Tongue (tissue), 2 donors: Measurements from ENCODE around the gene ZNF57. TPM values are rescaled to one million over a fixed set of nuclear protein-coding genes. Genes with fewer than 3 reads are reported as not detected.
"Not testable (repeated sequence)": the region's sequence is repeated elsewhere in the genome, so short reads cannot be mapped to it uniquely, and the experiment has no call there.

ENCODE experiments used
- DNase-seq: peaks from one replicate; pipeline ENCODE4 v3.0.0-alpha.2; 2015
- total RNA-seq: library from RNA; depleted of rRNA; stranded (reverse); fragments of >200 nt; gene quantifications from one replicate; pipeline ENCODE4 v1.2.3, GENCODE V29; 2014

Gene ZNF57
- total RNA-seq, 1 donor from 2014 or later, result 7.4 TPM

- DNase-seq, result no peak
These were observed 4.0 kb upstream of the ZNF57 start for GRCh38 chr19:2896694-2897093.

- peak; percentile 13 for DNase-seq
These were observed 2.0 kb downstream of the ZNF57 start for GRCh38 chr19:2902590-2903218.

- DNase-seq, result not testable (repeated sequence)
These were observed 2.6 kb downstream of the ZNF57 start for GRCh38 chr19:2903326-2903725.

GRCh38 chr19:2905918-2906519, 5.3 kb downstream of the ZNF57 start:
- DNase-seq, result no peak

GRCh38 chr19:2906631-2907195, 6.0 kb downstream of the ZNF57 start:
- DNase-seq, result no peak

- no peak for DNase-seq
These were observed 11.6 kb downstream of the ZNF57 start for GRCh38 chr19:2912306-2912705.

GRCh38 chr19:2917275-2918184, 16.8 kb downstream of the ZNF57 start:
- no peak for DNase-seq

GRCh38 chr19:2922987-2923386, 22.3 kb downstream of the ZNF57 start:
- no peak for DNase-seq

GRCh38 chr19:2923510-2923909, 22.8 kb downstream of the ZNF57 start:
- peak; percentile 35 for DNase-seq

- DNase-seq, result no peak
These were observed 25.8 kb downstream of the ZNF57 start for GRCh38 chr19:2926341-2927031.

- DNase-seq, result no peak
These were observed 26.3 kb downstream of the ZNF57 start for GRCh38 chr19:2927032-2927430.

- DNase-seq, result no peak
These were observed 32.8 kb downstream of the ZNF57 start for GRCh38 chr19:2933490-2933910.

GRCh38 chr19:2935863-2936262, 35.1 kb downstream of the ZNF57 start:
- DNase-seq, result not testable (repeated sequence)

- DNase-seq, result peak; percentile 34
These were observed 42.4 kb downstream of the ZNF57 start for GRCh38 chr19:2942928-2943640.

GRCh38 chr19:2944403-2944774, 43.7 kb downstream of the ZNF57 start:
- DNase-seq, result no peak

- peak; percentile 100 for DNase-seq
These were observed 44.2 kb downstream of the ZNF57 start, which contains the start of gene ZNF77 for GRCh38 chr19:2944775-2945574. ZNF77 (minus strand) TSS chr19:2944971; CDS start chr19:2944840, 131 bp downstream.

GRCh38 chr19:2945575-2946184, 45.0 kb downstream of the ZNF57 start:
- no peak for DNase-seq

- peak; percentile 40 for DNase-seq
These were observed 49.2 kb downstream of the ZNF57 start for GRCh38 chr19:2949939-2950285.

- peak; percentile 100 for DNase-seq
These were observed 49.8 kb downstream of the ZNF57 start for GRCh38 chr19:2950286-2951124.
